Measurements from ENCODE around the gene VWA5B2. TPM values are rescaled to one million over a fixed set of nuclear protein-coding genes. Genes with fewer than 3 reads are reported as not detected.

The VWA5B2 gene
- polyA plus RNA-seq, 4 donors: 1.4 to 15.3 (median 2.5) TPM

- H3K36me3 ChIP-seq (ENCODE audit: control insufficient read depth in 3 of 3, insufficient read depth in 2 of 3, low read depth in 1 of 3, low read length in 3 of 3): peaks cover 0 to 16% (median 2%) of the 10 kb centered on the region in 3 donors
- peaks cover 0 to 34% (median 13%) of the 10 kb centered on the region in 3 donors for H3K27me3 ChIP-seq (ENCODE audit: control insufficient read depth in 3 of 3, insufficient read depth in 3 of 3, low read length in 3 of 3)
- no peaks in the 10 kb centered on the region for H3K9me3 ChIP-seq (ENCODE audit: control insufficient read depth in 2 of 2, insufficient read depth in 1 of 2, low read depth in 1 of 2, low read length in 1 of 2)
- WGBS, 3 donors: 91 to 97% (median 96%) methylated on average over 23 of the region's 23 CpGs
- DNase-seq: no peak
- H3K4me3 ChIP-seq (ENCODE audit: low read depth in 1 of 3, low read length in 3 of 3): no peak overlapping the region
- FAIRE-seq: no peak
- no peak overlapping the region for H3K27ac ChIP-seq (ENCODE audit: low read depth in 1 of 3, low read length in 2 of 3)
- H3K4me1 ChIP-seq (ENCODE audit: control insufficient read depth in 3 of 3, insufficient read depth in 2 of 3, low read depth in 1 of 3, low read length in 2 of 3): peaks cover 0 to 9% (median 7%) of the 10 kb centered on the region in 3 donors
Observed at GRCh38 chr3:184257083-184257915, 27.9 kb downstream of the VWA5B2 start.

DNA sequence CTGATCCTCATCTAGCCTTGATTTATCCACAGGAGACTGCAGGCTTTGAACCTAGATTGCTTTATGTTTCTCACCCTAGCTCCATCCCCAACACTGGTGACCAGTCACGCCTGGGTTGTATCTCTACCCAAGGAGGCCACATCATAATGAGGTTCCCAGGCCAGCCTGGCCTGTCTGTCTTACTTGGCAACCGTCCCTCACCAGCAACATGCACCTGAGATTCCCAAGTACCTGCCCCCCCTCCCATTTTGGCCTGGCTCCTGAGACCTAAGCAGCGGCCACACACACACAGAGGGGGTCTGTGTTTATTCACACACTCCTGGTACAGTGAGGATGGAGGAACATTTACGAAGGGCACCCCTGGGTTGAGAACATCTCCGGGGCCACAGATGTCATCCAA is 29.5 kb downstream of the VWA5B2 start:
- WGBS, 3 donors: 89 to 93% (median 92%) methylated on average over 5 of the region's 5 CpGs
- H3K4me1 ChIP-seq (ENCODE audit: control insufficient read depth in 3 of 3, insufficient read depth in 2 of 3, low read depth in 1 of 3, low read length in 2 of 3): peaks cover 0 to 11% (median 7%) of the 10 kb centered on the region in 3 donors
- DNase-seq: no peak
- H3K27ac ChIP-seq (ENCODE audit: low read depth in 1 of 3, low read length in 2 of 3): no peak overlapping the region
- no peak for FAIRE-seq
- peaks cover 0 to 46% (median 19%) of the 10 kb centered on the region in 3 donors for H3K27me3 ChIP-seq (ENCODE audit: control insufficient read depth in 3 of 3, insufficient read depth in 3 of 3, low read length in 3 of 3)
- peaks cover 0 to 16% (median 2%) of the 10 kb centered on the region in 3 donors for H3K36me3 ChIP-seq (ENCODE audit: control insufficient read depth in 3 of 3, insufficient read depth in 2 of 3, low read depth in 1 of 3, low read length in 3 of 3)
- no peak overlapping the region for H3K4me3 ChIP-seq (ENCODE audit: low read depth in 1 of 3, low read length in 3 of 3)
- no peaks in the 10 kb centered on the region for H3K9me3 ChIP-seq (ENCODE audit: control insufficient read depth in 2 of 2, insufficient read depth in 1 of 2, low read depth in 1 of 2, low read length in 1 of 2)

- H3K4me3 ChIP-seq (ENCODE audit: low read depth in 1 of 3, low read length in 3 of 3): no peak overlapping the region
- peaks cover 0 to 46% (median 20%) of the 10 kb centered on the region in 3 donors for H3K27me3 ChIP-seq (ENCODE audit: control insufficient read depth in 3 of 3, insufficient read depth in 3 of 3, low read length in 3 of 3)
- H3K4me1 ChIP-seq (ENCODE audit: control insufficient read depth in 3 of 3, insufficient read depth in 2 of 3, low read depth in 1 of 3, low read length in 2 of 3): peaks cover 0 to 11% (median 7%) of the 10 kb centered on the region in 3 donors
- DNase-seq (no peak), FAIRE-seq (no peak)
- no peaks in the 10 kb centered on the region for H3K9me3 ChIP-seq (ENCODE audit: control insufficient read depth in 2 of 2, insufficient read depth in 1 of 2, low read depth in 1 of 2, low read length in 1 of 2)
- peaks cover 0 to 16% (median 2%) of the 10 kb centered on the region in 3 donors for H3K36me3 ChIP-seq (ENCODE audit: control insufficient read depth in 3 of 3, insufficient read depth in 2 of 3, low read depth in 1 of 3, low read length in 3 of 3)
- 18 to 24% (median 23%) methylated on average over 16 to 28 of the region's 28 CpGs for WGBS, 3 donors
- no peak overlapping the region for H3K27ac ChIP-seq (ENCODE audit: low read depth in 1 of 3, low read length in 2 of 3)
Observed at GRCh38 chr3:184259396-184259877, 30.1 kb downstream of the VWA5B2 start.

DNA sequence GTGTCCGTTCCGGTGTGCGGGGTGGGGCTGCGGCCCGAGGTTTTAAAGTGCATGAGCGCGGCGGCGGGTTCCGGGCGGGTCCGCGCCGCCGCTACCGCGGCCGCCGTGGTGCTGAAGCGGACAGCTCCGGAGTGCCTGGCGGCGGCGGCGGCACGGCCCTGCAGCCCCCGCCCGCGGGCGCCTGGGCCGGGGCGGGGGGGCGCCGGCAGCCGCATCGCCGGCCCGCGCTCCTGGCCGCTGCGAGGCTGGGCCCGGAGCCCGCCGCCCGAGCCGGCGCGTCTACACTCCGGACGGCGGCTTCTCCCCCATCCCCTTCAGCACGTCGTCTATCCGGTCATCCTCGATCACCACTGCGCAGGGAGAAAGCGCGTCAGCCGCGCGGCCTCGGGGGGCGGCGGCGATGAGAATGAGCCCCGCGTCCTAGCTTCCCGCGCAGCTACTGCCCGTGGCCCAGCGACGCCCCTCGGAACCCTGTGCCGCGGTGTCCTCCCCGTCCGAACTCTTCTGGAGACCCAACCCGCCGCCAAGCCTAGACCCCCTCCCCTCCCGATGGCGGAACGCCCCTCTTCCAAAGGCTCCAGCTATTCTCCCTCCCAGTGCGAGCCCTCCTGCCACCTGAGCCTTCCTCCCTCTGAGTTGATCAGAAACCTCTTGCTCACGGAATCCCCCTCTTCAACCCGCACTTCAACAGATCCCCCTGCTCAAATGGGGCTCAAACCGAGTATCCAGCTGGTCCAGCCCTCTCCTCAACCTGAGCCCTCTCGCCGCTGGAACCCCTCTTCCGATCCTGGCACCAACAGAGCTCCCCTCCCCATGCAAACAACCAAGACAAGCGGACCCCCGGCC is 30.7 kb downstream of the VWA5B2 start:
- 1 to 2% (median 1%) methylated on average over 48 to 91 of the region's 91 CpGs for WGBS, 3 donors
- H3K36me3 ChIP-seq (ENCODE audit: control insufficient read depth in 3 of 3, insufficient read depth in 2 of 3, low read depth in 1 of 3, low read length in 3 of 3): peaks cover 0 to 16% (median under 1%) of the 10 kb centered on the region in 3 donors
- peaks cover 0 to 11% (median 7%) of the 10 kb centered on the region in 3 donors for H3K4me1 ChIP-seq (ENCODE audit: control insufficient read depth in 3 of 3, insufficient read depth in 2 of 3, low read depth in 1 of 3, low read length in 2 of 3)
- no peak overlapping the region for H3K27ac ChIP-seq (ENCODE audit: low read depth in 1 of 3, low read length in 2 of 3)
- FAIRE-seq (no peak), DNase-seq (peak in 1 of 2 donors; percentile 64)
- peaks cover 0 to 49% (median 23%) of the 10 kb centered on the region in 3 donors for H3K27me3 ChIP-seq (ENCODE audit: control insufficient read depth in 3 of 3, insufficient read depth in 3 of 3, low read length in 3 of 3)
- peak overlapping the region in 2 of 3 donors; percentile 13 to 14 for H3K4me3 ChIP-seq (ENCODE audit: low read depth in 1 of 3, low read length in 3 of 3)
- no peaks in the 10 kb centered on the region for H3K9me3 ChIP-seq (ENCODE audit: control insufficient read depth in 2 of 2, insufficient read depth in 1 of 2, low read depth in 1 of 2, low read length in 1 of 2)

- Histone ChIP-seq H3K36me3 (ENCODE audit: control insufficient read depth in 3 of 3, insufficient read depth in 2 of 3, low read depth in 1 of 3, low read length in 3 of 3) (peaks cover 0 to 16% (median 0%) of the 10 kb centered on the region in 3 donors), H3K27ac (ENCODE audit: low read depth in 1 of 3, low read length in 2 of 3) (no peak overlapping the region), H3K4me1 (ENCODE audit: control insufficient read depth in 3 of 3, insufficient read depth in 2 of 3, low read depth in 1 of 3, low read length in 2 of 3) (peaks cover 0 to 11% (median 7%) of the 10 kb centered on the region in 3 donors), H3K9me3 (ENCODE audit: control insufficient read depth in 2 of 2, insufficient read depth in 1 of 2, low read depth in 1 of 2, low read length in 1 of 2) (no peaks in the 10 kb centered on the region), H3K4me3 (ENCODE audit: low read depth in 1 of 3, low read length in 3 of 3) (peak overlapping the region; percentile 4 to 57 (median 48)), H3K27me3 (ENCODE audit: control insufficient read depth in 3 of 3, insufficient read depth in 3 of 3, low read length in 3 of 3) (peaks cover 0 to 49% (median 23%) of the 10 kb centered on the region in 3 donors)
- FAIRE-seq (no peak), DNase-seq (peak in 1 of 2 donors; percentile 19)
- 1 to 2% (median 2%) methylated on average over 43 to 49 of the region's 49 CpGs for WGBS, 3 donors
Observed at GRCh38 chr3:184260724-184261269, 31.4 kb downstream of the VWA5B2 start.

DNA sequence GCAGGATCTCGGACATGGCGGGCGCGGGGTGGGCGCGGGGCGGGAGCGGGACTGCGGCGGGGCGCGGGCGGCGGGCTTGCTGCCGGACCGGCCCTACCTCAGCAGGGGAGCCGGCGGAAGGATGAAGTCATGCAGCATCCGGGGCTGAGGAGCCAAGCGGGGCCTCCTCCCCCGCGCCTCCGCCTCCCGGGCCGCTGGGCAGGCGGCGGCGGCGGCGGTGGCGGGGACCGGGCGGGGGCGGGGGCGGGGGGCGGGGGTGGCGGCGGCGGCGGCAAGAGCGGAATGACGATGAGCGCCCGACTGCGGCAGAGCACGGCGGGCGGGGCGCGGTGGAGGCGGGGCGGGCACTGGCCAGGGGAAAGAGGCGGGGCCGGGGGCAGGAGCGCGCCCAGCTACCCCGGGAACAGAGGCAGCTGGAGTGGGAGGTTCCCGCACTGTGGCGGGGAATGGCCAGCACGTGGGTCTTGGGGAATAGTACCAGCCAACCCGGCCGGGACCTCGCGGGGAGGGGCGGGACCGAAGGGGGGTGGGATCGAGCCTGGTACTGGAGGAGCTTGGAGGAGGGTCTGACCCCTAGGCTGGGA is 32.0 kb downstream of the VWA5B2 start, which contains the start of gene CAMK2N2:
Gene CAMK2N2 (minus strand): TSS at position 284 of the 584 bp plus-strand sequence. CDS start 268 bp downstream, at position 16.
- Histone ChIP-seq H3K4me1 (ENCODE audit: control insufficient read depth in 3 of 3, insufficient read depth in 2 of 3, low read depth in 1 of 3, low read length in 2 of 3) (peaks cover 0 to 11% (median 7%) of the 10 kb centered on the region in 3 donors), H3K9me3 (ENCODE audit: control insufficient read depth in 2 of 2, insufficient read depth in 1 of 2, low read depth in 1 of 2, low read length in 1 of 2) (no peaks in the 10 kb centered on the region), H3K27ac (ENCODE audit: low read depth in 1 of 3, low read length in 2 of 3) (no peak within 1 kb of the TSS), H3K36me3 (ENCODE audit: control insufficient read depth in 3 of 3, insufficient read depth in 2 of 3, low read depth in 1 of 3, low read length in 3 of 3) (peaks cover 0 to 16% (median 0%) of the 10 kb centered on the region in 3 donors), H3K4me3 (ENCODE audit: low read depth in 1 of 3, low read length in 3 of 3) (peak within 1 kb of the TSS; percentile 13 to 57 (median 48)), H3K27me3 (ENCODE audit: control insufficient read depth in 3 of 3, insufficient read depth in 3 of 3, low read length in 3 of 3) (peaks cover 0 to 49% (median 23%) of the 10 kb centered on the region in 3 donors)
- WGBS, 3 donors: 0 to 2% (median 0%) methylated on average over 13 to 67 of the region's 67 CpGs
- FAIRE-seq (no peak), DNase-seq (peak; percentile 32 to 39)

DNA sequence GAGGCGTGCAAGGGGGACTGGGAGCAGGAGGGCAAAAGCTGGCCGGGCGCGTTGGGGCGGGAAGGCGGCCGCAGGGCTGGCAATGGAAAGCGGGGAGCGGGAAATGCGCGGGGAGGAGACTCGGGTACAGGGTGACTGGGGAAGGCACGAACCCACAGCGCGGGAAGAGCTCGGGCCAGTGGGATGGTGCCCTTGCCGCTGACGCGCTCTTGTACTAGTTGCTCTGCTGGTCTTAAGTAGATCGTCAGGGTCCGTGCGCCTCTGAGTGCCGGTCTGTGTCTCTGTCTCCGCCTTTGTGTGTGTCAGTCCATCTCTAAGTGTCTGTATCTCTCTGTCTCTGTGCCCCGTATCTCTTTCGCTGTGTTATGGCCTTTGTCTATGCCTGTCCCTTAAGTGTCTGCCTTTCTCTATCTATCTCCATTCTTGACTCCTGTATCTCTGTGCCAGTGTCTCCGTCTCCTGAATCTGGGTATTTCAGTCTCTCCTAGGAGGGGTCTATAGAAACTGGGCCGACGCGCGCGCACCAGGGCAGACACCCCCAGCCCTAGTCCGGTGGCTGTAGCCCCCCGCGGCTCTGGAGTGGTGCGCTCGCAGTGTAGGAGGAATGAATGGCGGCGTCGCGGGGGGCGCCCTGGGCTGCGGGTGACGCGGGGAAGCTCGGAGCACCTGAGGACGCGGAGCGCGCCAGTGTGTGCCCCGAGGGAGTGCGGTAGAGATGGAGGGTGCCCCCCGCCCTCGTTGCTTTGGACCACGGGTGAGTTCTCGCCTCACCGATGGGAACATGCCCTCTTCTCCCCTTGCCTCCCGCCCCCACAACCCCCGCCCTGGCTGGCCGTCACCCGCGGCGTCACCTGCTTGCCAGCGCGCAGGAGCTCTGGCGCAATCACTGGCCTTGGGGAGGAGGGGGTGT is 32.7 kb downstream of the VWA5B2 start:
- peaks cover 0 to 11% (median 7%) of the 10 kb centered on the region in 3 donors for H3K4me1 ChIP-seq (ENCODE audit: control insufficient read depth in 3 of 3, insufficient read depth in 2 of 3, low read depth in 1 of 3, low read length in 2 of 3)
- H3K9me3 ChIP-seq (ENCODE audit: control insufficient read depth in 2 of 2, insufficient read depth in 1 of 2, low read depth in 1 of 2, low read length in 1 of 2): no peaks in the 10 kb centered on the region
- FAIRE-seq: no peak
- peaks cover 0 to 16% (median 0%) of the 10 kb centered on the region in 3 donors for H3K36me3 ChIP-seq (ENCODE audit: control insufficient read depth in 3 of 3, insufficient read depth in 2 of 3, low read depth in 1 of 3, low read length in 3 of 3)
- H3K27me3 ChIP-seq (ENCODE audit: control insufficient read depth in 3 of 3, insufficient read depth in 3 of 3, low read length in 3 of 3): peaks cover 0 to 49% (median 23%) of the 10 kb centered on the region in 3 donors
- H3K27ac ChIP-seq (ENCODE audit: low read depth in 1 of 3, low read length in 2 of 3): no peak overlapping the region
- 1 to 2% (median 2%) methylated on average over 52 to 66 of the region's 66 CpGs for WGBS, 3 donors
- H3K4me3 ChIP-seq (ENCODE audit: low read depth in 1 of 3, low read length in 3 of 3): peak overlapping the region in 1 of 3 donors; percentile 57
- peak in 1 of 2 donors; percentile 30 for DNase-seq

All from small intestine (tissue), 7 donors.